Uterus (tissue), 2 donors: Measurements from ENCODE around the gene GNPNAT1.

Source experiments
- POLR2A ChIP-seq, 2 donors: fragments of 450-650 bp; IDR thresholded peaks; one replicate each; pipeline ENCODE4 v1.6.1; 2016; ENCODE audit warnings: antibody characterized with exemption in 2 of 2, mild to moderate bottlenecking in 1 of 2, moderate library complexity in 1 of 2
- TF ChIP-seq, protein P1 (sequence below), 4 experiments: fragments of 200-600 bp in 2 of 4; fragments of 450-650 bp in 2 of 4; sonication (generic) in 2 of 4; IDR thresholded peaks; one replicate each; pipeline ENCODE4 v1.5.1; 2016 to 2019; ENCODE audit warnings: antibody characterized with exemption in 4 of 4, mild to moderate bottlenecking in 2 of 4, moderate library complexity in 1 of 4

- TF ChIP-seq POLR2A (IDR thresholded peaks at IDR 0.05) = no peak
- TF ChIP-seq, protein P1, sequence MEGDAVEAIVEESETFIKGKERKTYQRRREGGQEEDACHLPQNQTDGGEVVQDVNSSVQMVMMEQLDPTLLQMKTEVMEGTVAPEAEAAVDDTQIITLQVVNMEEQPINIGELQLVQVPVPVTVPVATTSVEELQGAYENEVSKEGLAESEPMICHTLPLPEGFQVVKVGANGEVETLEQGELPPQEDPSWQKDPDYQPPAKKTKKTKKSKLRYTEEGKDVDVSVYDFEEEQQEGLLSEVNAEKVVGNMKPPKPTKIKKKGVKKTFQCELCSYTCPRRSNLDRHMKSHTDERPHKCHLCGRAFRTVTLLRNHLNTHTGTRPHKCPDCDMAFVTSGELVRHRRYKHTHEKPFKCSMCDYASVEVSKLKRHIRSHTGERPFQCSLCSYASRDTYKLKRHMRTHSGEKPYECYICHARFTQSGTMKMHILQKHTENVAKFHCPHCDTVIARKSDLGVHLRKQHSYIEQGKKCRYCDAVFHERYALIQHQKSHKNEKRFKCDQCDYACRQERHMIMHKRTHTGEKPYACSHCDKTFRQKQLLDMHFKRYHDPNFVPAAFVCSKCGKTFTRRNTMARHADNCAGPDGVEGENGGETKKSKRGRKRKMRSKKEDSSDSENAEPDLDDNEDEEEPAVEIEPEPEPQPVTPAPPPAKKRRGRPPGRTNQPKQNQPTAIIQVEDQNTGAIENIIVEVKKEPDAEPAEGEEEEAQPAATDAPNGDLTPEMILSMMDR (IDR thresholded peaks at IDR 0.05) = no peak
These were observed 4.5 kb downstream of the GNPNAT1 start for GRCh38 chr14:52786887-52787286.
